ENCODE data around the gene PRIMA1. TPM values are rescaled to one million over a fixed set of nuclear protein-coding genes. Genes with fewer than 3 reads are reported as not detected.

Gene PRIMA1
- total RNA-seq, 2 experiments from 2014 or later, result not detected

GRCh38 chr14:93733231-93733630, 55.1 kb downstream of the PRIMA1 start:
- no peak overlapping the region for H3K4me3 Mint-ChIP-seq
- no peaks in the 10 kb centered on the region for H3K4me1 Mint-ChIP-seq (ENCODE audit: low read depth)
- H3K9me3 Mint-ChIP-seq, result no peaks in the 10 kb centered on the region
- ChIA-PET POLR2A (no interaction called here), CTCF (no interaction called here)
- no peak overlapping the region for H3K27ac Mint-ChIP-seq
- no peaks in the 10 kb centered on the region for H3K36me3 Mint-ChIP-seq
- intact Hi-C loops (cut with micrococcal nuclease), result no loop called here
- no peak for DNase-seq
- H3K27me3 Mint-ChIP-seq, result peaks cover 8% of the 10 kb centered on the region

- ChIA-PET CTCF (no interaction called here), POLR2A (no interaction called here)
- Mint-ChIP-seq H3K36me3 (no peaks in the 10 kb centered on the region), H3K27ac (no peak overlapping the region), H3K4me1 (ENCODE audit: low read depth) (no peaks in the 10 kb centered on the region), H3K27me3 (peaks cover 5% of the 10 kb centered on the region), H3K9me3 (no peaks in the 10 kb centered on the region), H3K4me3 (no peak overlapping the region)
- no peak for DNase-seq
- intact Hi-C loops (cut with micrococcal nuclease), result no loop called here
Measured at GRCh38 chr14:93732524-93732923, 55.8 kb downstream of the PRIMA1 start.

DNA sequence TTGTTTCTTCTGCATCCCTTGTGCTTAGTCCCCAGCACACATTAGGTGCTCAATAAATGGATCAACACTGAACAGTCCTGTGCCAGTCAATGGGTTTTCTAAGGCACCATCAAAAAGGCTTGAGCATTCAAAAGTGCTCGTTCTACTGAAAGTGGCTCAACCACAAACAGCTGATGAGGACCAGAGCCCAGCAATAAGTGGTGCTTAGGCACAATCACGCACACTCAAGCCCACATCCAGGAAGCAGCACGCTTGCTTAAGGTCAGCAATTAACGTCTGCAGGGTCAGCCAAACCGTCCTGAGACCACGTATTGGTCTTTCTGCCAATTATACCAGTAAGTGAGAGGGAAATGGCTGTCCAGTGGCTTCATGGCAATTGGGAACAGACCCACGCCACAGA, 56.5 kb downstream of the PRIMA1 start:
- DNase-seq, result no peak
- H3K27me3 Mint-ChIP-seq, result peaks cover 2% of the 10 kb centered on the region
- H3K4me1 Mint-ChIP-seq (ENCODE audit: low read depth), result no peaks in the 10 kb centered on the region
- CTCF ChIA-PET, result no interaction called here
- H3K4me3 Mint-ChIP-seq, result no peak overlapping the region
- H3K9me3 Mint-ChIP-seq, result no peaks in the 10 kb centered on the region
- H3K27ac Mint-ChIP-seq, result no peak overlapping the region
- H3K36me3 Mint-ChIP-seq, result no peaks in the 10 kb centered on the region
- POLR2A ChIA-PET, result no interaction called here
- intact Hi-C loops (cut with micrococcal nuclease), result no loop called here

GRCh38 chr14:93729993-93730392, 58.3 kb downstream of the PRIMA1 start:
- H3K4me1 Mint-ChIP-seq (ENCODE audit: low read depth), result no peaks in the 10 kb centered on the region
- CTCF ChIA-PET, result no interaction called here
- H3K27ac Mint-ChIP-seq, result no peak overlapping the region
- intact Hi-C loops (cut with micrococcal nuclease), result no loop called here
- H3K36me3 Mint-ChIP-seq, result no peaks in the 10 kb centered on the region
- POLR2A ChIA-PET, result no interaction called here
- H3K27me3 Mint-ChIP-seq, result peaks cover 2% of the 10 kb centered on the region
- no peak for DNase-seq
- H3K4me3 Mint-ChIP-seq, result no peak overlapping the region
- H3K9me3 Mint-ChIP-seq, result no peaks in the 10 kb centered on the region

DNA sequence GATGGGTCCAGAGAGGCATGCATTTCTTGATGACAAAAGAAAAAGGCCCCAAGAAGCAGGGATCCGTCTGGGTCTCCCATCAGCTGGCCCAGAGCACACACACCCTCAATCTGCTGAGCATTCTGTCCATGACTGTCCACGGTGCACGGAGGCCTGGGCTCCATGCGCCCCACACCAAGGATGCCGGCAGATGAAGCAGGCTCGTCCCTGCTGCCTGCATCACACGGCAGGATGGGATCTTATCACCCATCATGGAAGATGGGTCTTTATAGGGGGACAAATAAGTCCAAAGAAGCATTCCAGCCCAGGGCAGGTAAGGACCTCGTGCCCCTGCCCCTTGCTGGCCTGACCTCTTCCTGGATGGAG, 59.7 kb downstream of the PRIMA1 start:
- Mint-ChIP-seq H3K27ac (no peak overlapping the region), H3K4me3 (no peak overlapping the region), H3K27me3 (peaks cover 2% of the 10 kb centered on the region), H3K9me3 (no peaks in the 10 kb centered on the region), H3K4me1 (ENCODE audit: low read depth) (no peaks in the 10 kb centered on the region), H3K36me3 (no peaks in the 10 kb centered on the region)
- ChIA-PET POLR2A (no interaction called here), CTCF (no interaction called here)
- intact Hi-C loops (cut with micrococcal nuclease), result no loop called here
- no peak for DNase-seq

GRCh38 chr14:93727917-93728650, 60.2 kb downstream of the PRIMA1 start:
- Mint-ChIP-seq H3K9me3 (no peaks in the 10 kb centered on the region), H3K36me3 (no peaks in the 10 kb centered on the region), H3K4me3 (no peak overlapping the region), H3K27ac (no peak overlapping the region), H3K4me1 (ENCODE audit: low read depth) (no peaks in the 10 kb centered on the region), H3K27me3 (peaks cover 2% of the 10 kb centered on the region)
- intact Hi-C loops (cut with micrococcal nuclease), result no loop called here
- POLR2A ChIA-PET, result no interaction called here
- DNase-seq, result no peak
- CTCF ChIA-PET, result no interaction called here

GRCh38 chr14:93727039-93727740, 61.1 kb downstream of the PRIMA1 start:
- Mint-ChIP-seq H3K4me1 (ENCODE audit: low read depth) (no peaks in the 10 kb centered on the region), H3K27ac (no peak overlapping the region), H3K4me3 (no peak overlapping the region), H3K9me3 (peaks cover 2% of the 10 kb centered on the region), H3K36me3 (no peaks in the 10 kb centered on the region), H3K27me3 (peaks cover 2% of the 10 kb centered on the region)
- ChIA-PET POLR2A (no interaction called here), CTCF (no interaction called here)
- intact Hi-C loops (cut with micrococcal nuclease), result no loop called here
- DNase-seq, result no peak

- peaks cover 2% of the 10 kb centered on the region for H3K9me3 Mint-ChIP-seq
- CTCF ChIA-PET, result no interaction called here
- intact Hi-C loops (cut with micrococcal nuclease), result no loop called here
- H3K27me3 Mint-ChIP-seq, result peaks cover 2% of the 10 kb centered on the region
- no peak overlapping the region for H3K27ac Mint-ChIP-seq
- H3K4me1 Mint-ChIP-seq (ENCODE audit: low read depth), result no peaks in the 10 kb centered on the region
- POLR2A ChIA-PET, result no interaction called here
- no peak overlapping the region for H3K4me3 Mint-ChIP-seq
- no peak for DNase-seq
- H3K36me3 Mint-ChIP-seq, result no peaks in the 10 kb centered on the region
Measured at GRCh38 chr14:93725993-93726392, 62.3 kb downstream of the PRIMA1 start.

DNA sequence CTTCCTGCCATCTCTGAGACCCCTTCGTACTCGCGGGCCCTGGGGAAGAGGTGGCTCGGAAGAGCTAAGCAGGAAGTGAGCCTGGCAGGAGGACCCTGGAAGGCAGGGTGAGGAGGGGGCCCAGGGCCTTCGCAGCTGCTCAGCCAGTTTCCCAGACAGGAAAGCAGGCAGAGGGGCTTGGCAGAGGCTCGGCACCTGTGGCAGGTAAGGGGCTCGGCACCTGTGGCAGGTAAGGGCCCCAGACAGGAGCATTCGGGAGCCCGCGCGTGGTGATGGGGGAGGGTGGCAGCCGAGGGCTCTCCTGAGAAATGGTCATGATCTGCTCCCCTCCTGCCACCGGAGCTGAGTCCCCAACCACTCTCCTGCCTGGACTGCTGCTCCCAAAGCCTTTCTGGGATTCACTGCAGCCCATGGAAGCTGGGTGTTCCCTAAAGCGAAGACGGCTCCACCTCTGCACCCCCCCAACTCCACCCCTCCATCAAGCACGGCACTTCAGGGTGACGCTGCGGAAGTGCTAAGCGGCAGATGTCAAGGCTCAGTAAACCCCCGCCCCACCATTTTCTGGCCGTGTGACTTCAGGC, 63.2 kb downstream of the PRIMA1 start:
- H3K4me3 Mint-ChIP-seq, result no peak overlapping the region
- CTCF ChIA-PET, result no interaction called here
- no peaks in the 10 kb centered on the region for H3K4me1 Mint-ChIP-seq (ENCODE audit: low read depth)
- intact Hi-C loops (cut with micrococcal nuclease), result no loop called here
- H3K36me3 Mint-ChIP-seq, result no peaks in the 10 kb centered on the region
- no peak overlapping the region for H3K27ac Mint-ChIP-seq
- H3K27me3 Mint-ChIP-seq, result peaks cover 2% of the 10 kb centered on the region
- peaks cover 2% of the 10 kb centered on the region for H3K9me3 Mint-ChIP-seq
- DNase-seq, result no peak
- POLR2A ChIA-PET, result no interaction called here

- intact Hi-C loops (cut with micrococcal nuclease), result no loop called here
- CTCF ChIA-PET, result interaction anchor here (0.8 kb wide), 1 partner anchor 169 kb away, joined by 3 read pairs; no protein-coding TSS in a partner anchor
- Mint-ChIP-seq H3K27me3 (no peaks in the 10 kb centered on the region), H3K36me3 (no peaks in the 10 kb centered on the region), H3K9me3 (peaks cover 2% of the 10 kb centered on the region), H3K4me3 (no peak overlapping the region), H3K4me1 (ENCODE audit: low read depth) (no peaks in the 10 kb centered on the region), H3K27ac (no peak overlapping the region)
- POLR2A ChIA-PET, result no interaction called here
- DNase-seq, result no peak
Measured at GRCh38 chr14:93723001-93723400, 65.3 kb downstream of the PRIMA1 start.

DNA sequence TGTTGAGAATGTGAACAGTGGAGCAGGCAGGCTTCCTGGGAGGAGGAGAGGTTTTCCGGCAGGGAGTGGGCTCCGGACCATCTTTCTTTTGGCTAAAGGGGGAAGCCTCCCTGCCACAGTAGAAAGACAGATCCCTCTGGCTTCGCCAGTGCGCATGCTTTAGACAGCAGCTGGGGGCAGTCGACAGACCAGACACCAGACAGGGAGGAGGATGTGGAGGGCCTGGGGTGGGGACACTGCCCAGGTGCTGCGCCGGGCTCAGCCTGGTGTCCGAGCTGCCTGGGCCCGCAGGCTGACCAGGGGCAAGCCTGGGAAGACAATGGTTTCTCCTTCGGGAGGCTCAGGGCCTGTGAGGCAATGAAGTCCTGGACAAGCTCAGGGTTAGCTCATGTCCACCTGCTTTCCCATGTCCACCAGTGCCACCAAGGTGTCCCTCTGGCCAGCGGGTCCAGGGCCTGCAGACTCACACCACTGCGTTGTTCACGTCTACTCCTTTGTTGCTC, 67.3 kb downstream of the PRIMA1 start:
- ChIA-PET POLR2A (no interaction called here), CTCF (no interaction called here)

GRCh38 chr14:93720076-93720815, 68.0 kb downstream of the PRIMA1 start:
- H3K27ac Mint-ChIP-seq, result no peak overlapping the region

More for the DNA sequence above, 67.3 kb downstream of the PRIMA1 start:
- Mint-ChIP-seq H3K36me3 (no peaks in the 10 kb centered on the region), H3K27me3 (no peaks in the 10 kb centered on the region), H3K4me1 (ENCODE audit: low read depth) (no peaks in the 10 kb centered on the region), H3K4me3 (no peak overlapping the region), H3K9me3 (peaks cover 2% of the 10 kb centered on the region), H3K27ac (no peak overlapping the region)
- DNase-seq, result no peak
- intact Hi-C loops (cut with micrococcal nuclease), result no loop called here

More at GRCh38 chr14:93720076-93720815, 68.0 kb downstream of the PRIMA1 start:
- Mint-ChIP-seq H3K9me3 (peaks cover 2% of the 10 kb centered on the region), H3K4me3 (no peak overlapping the region), H3K4me1 (ENCODE audit: low read depth) (no peaks in the 10 kb centered on the region), H3K27me3 (peaks cover 3% of the 10 kb centered on the region), H3K36me3 (no peaks in the 10 kb centered on the region)
- POLR2A ChIA-PET, result no interaction called here
- CTCF ChIA-PET, result no interaction called here
- intact Hi-C loops (cut with micrococcal nuclease), result no loop called here
- no peak for DNase-seq

Measured in activated CD4-positive, alpha-beta memory T cell treated with anti-CD3 and anti-CD28 coated beads for 36 hours (primary cell).